Adrenal gland (tissue), 5 donors: ENCODE results near the gene DEFB108B.

Source experiments
- POLR2A ChIP-seq, 2 donors: fragments of 450-650 bp; IDR thresholded peaks; one replicate each; pipeline ENCODE4 v1.6.1; 2017; ENCODE audit warnings: antibody characterized with exemption in 2 of 2, mild to moderate bottlenecking in 2 of 2, moderate library complexity in 1 of 2
- TF ChIP-seq, protein P1 (sequence below), 6 experiments: fragments of 450-650 bp in 4 of 6; fragments of 200-600 bp in 2 of 6; sonication (generic) in 1 of 6; IDR thresholded peaks; 1 replicate in 5 of 6; 2 replicates in 1 of 6; pipeline versions ENCODE4 v1.5.1 to v1.8.0; 2016 to 2021; ENCODE audit warnings: antibody characterized with exemption in 6 of 6, mild to moderate bottlenecking in 2 of 6, moderate library complexity in 1 of 6
- donor health status: DM: no; HTN: no; CAD: no.

DNA sequence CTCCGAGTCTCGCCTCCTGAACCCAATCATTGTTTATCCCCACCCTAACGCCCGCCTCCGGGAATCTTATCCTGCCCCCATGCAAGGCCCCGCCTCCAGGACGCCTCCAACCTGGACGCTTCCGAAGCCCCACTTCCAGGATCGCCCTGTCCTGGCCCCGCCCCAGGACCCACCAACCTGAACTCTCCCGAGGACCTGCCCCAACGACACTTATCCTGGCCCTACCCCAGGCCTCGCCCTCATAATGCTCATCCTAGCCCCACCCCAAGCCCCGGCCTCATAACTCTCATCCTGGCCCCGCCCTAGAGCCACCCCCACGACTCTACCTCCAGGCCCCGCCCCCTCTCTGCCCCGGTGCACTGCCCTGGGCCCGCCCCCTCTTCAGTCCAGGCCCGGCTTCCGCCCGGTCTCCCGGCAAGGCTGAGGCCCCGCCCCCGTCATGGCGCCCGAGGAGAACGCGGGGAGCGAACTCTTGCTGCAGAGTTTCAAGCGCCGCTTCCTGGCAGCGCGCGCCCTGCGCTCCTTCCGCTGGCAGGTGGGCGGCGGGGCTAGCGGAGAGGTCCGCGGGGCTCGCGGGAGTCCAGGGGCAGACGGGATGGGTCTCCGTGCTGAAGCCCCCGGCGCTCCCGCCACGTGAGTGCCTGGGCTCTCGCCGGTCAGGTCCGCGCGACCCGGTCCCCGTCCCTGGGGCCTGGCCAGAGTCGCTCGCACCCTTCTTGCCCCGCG lies 45.7 kb upstream of the DEFB108B start:
- TF ChIP-seq, protein P1, sequence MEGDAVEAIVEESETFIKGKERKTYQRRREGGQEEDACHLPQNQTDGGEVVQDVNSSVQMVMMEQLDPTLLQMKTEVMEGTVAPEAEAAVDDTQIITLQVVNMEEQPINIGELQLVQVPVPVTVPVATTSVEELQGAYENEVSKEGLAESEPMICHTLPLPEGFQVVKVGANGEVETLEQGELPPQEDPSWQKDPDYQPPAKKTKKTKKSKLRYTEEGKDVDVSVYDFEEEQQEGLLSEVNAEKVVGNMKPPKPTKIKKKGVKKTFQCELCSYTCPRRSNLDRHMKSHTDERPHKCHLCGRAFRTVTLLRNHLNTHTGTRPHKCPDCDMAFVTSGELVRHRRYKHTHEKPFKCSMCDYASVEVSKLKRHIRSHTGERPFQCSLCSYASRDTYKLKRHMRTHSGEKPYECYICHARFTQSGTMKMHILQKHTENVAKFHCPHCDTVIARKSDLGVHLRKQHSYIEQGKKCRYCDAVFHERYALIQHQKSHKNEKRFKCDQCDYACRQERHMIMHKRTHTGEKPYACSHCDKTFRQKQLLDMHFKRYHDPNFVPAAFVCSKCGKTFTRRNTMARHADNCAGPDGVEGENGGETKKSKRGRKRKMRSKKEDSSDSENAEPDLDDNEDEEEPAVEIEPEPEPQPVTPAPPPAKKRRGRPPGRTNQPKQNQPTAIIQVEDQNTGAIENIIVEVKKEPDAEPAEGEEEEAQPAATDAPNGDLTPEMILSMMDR (IDR thresholded peaks at IDR 0.05): no peak
- peak in 1 of 2 donors; percentile 37 for TF ChIP-seq POLR2A (IDR thresholded peaks at IDR 0.05)
